Endothelial cell of umbilical vein (primary cell): ENCODE results near the gene IL15.
A peak's percentile ranks its signal among the peaks of the same experiment; 100 is the strongest.

Source experiments
- EZH2 ChIP-seq: IDR thresholded peaks from 2 replicates; pipeline ENCODE4 v1.6.1; 2012; ENCODE audit warnings: borderline replicate concordance, low read depth, mild to moderate bottlenecking, moderate library complexity, low read length, inconsistent platforms; ENCODE audit not compliant: severe bottlenecking
- JUN ChIP-seq: IDR thresholded peaks from 2 replicates; pipeline ENCODE4 v1.6.1; 2011; ENCODE audit warnings: borderline replicate concordance, low read depth; ENCODE audit not compliant: insufficient read length, insufficient read depth
- MYC ChIP-seq: IDR thresholded peaks from one replicate; pipeline ENCODE4 v1.6.1; 2011; ENCODE audit warnings: mild to moderate bottlenecking, low read depth, low read length
- POLR2A ChIP-seq: IDR thresholded peaks from 2 replicates; pipeline ENCODE4 v1.6.1; 2012; ENCODE audit warnings: low read depth, mild to moderate bottlenecking, control low read depth, low read length
- TF ChIP-seq, protein P1 (sequence below), 2 donors: IDR thresholded peaks; 1 replicate in 1 of 2; 2 replicates in 1 of 2; pipeline ENCODE4 v1.5.1; 2011; ENCODE audit warnings: low read length in 2 of 2, mild to moderate bottlenecking in 2 of 2, moderate library complexity in 2 of 2, control low read depth in 1 of 2, inconsistent platforms in 1 of 2, low read depth in 1 of 2; ENCODE audit not compliant: insufficient read depth in 1 of 2; ENCODE audit errors: extremely low read depth in 1 of 2
- TF ChIP-seq, protein P2 (sequence below): IDR thresholded peaks from 2 replicates; pipeline ENCODE4 v1.6.1; 2011; ENCODE audit not compliant: insufficient read depth, insufficient read length

DNA sequence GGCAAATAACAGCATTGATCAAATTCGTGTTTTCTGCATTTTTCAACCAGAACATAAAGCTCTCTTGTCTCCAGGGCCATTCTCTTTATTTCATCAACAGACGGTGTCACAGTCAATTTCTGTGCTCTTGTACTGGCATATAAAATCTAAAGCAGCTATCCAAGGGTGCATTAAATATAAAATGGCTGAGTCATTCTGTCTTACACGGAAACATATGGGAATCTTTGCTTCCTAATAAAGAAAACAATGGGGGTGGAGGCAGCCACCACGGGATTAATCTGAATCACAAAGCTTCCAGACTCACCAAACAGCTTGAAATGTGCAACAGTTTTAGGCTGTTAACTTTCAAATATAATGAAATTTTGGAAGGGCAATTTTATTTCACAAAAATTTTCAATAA lies 132.6 kb downstream of the IL15 start:
- TF ChIP-seq, protein P1, sequence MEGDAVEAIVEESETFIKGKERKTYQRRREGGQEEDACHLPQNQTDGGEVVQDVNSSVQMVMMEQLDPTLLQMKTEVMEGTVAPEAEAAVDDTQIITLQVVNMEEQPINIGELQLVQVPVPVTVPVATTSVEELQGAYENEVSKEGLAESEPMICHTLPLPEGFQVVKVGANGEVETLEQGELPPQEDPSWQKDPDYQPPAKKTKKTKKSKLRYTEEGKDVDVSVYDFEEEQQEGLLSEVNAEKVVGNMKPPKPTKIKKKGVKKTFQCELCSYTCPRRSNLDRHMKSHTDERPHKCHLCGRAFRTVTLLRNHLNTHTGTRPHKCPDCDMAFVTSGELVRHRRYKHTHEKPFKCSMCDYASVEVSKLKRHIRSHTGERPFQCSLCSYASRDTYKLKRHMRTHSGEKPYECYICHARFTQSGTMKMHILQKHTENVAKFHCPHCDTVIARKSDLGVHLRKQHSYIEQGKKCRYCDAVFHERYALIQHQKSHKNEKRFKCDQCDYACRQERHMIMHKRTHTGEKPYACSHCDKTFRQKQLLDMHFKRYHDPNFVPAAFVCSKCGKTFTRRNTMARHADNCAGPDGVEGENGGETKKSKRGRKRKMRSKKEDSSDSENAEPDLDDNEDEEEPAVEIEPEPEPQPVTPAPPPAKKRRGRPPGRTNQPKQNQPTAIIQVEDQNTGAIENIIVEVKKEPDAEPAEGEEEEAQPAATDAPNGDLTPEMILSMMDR (IDR thresholded peaks at IDR 0.05; ENCODE audit: extremely low read depth in 1 of 2, insufficient read depth in 1 of 2, low read depth in 1 of 2, low read length in 2 of 2) = no peak
- TF ChIP-seq POLR2A (no peak), EZH2 (no peak), JUN (peak; percentile 75), MYC (no peak)
- TF ChIP-seq, protein P2, sequence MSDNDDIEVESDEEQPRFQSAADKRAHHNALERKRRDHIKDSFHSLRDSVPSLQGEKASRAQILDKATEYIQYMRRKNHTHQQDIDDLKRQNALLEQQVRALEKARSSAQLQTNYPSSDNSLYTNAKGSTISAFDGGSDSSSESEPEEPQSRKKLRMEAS = no peak
